HG02798 (cell line): Measurements from ENCODE around the gene CLCC1.

Experiments used
- ATAC-seq: cut with Tn5 transposase; IDR thresholded peaks from one replicate; pipeline ENCODE4 v1.9.1; 2021; ENCODE audit warnings: mild to moderate bottlenecking; ENCODE audit not compliant: unreplicated experiment, poor library complexity

The CLCC1 gene

DNA sequence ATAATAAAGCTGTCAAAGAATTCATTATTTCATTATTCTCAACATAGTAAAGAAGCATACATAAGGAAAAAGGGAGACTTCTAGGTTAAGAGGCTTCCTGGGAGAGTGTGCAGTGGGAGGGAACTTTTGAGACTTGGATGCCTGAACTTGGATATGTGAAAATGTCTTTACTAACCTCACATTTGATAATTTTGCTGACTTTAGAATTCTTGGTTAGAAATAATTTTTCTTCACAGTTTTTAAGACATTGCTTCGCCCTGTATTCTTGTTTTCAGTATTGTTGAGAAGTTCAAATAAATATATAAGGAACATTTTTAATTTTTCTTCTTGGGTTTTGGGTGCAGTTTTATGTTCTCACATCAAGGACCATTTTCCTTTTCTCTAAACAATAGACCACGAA, 46.5 kb downstream of the CLCC1 start:
- no peak for ATAC-seq
